CD4-positive, alpha-beta T cell treated with Interleukin-15 for 4 hours (primary cell): ENCODE data around the gene LIPG.

ENCODE experiments used
- DNase-seq: peaks from one replicate; pipeline ENCODE4 v3.0.0-alpha.2; 2020; ENCODE audit warnings: low spot score

Gene LIPG

GRCh38 chr18:49638891-49639557 lies 77.2 kb downstream of the LIPG start:
- DNase-seq: no peak

- DNase-seq: no peak
Measured at GRCh38 chr18:49639643-49640391, 78.0 kb downstream of the LIPG start.

DNA sequence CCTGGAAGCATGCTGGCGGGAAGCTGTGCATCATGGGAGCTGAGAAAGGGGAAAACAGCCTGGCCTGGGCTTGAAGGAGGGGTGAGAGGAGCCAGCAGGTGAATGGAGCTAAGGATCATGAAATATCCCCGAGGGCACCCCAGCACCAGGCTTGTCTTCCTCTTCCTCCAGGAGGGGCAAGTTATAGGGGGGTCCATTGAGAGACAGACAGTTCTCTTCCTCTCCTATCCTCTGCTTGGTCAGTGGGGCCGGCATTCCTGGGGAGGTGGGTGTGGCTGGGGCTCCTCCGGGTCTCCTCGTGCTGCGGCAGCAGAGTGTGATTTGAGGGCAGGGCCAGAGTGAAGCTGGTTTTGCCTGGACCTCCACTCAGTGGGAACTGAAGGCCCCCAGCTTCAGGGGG lies 78.9 kb downstream of the LIPG start:
- DNase-seq: no peak

GRCh38 chr18:49645196-49645595 lies 83.3 kb downstream of the LIPG start:
- DNase-seq: no peak

GRCh38 chr18:49645841-49646351 lies 84.0 kb downstream of the LIPG start:
- no peak for DNase-seq

DNA sequence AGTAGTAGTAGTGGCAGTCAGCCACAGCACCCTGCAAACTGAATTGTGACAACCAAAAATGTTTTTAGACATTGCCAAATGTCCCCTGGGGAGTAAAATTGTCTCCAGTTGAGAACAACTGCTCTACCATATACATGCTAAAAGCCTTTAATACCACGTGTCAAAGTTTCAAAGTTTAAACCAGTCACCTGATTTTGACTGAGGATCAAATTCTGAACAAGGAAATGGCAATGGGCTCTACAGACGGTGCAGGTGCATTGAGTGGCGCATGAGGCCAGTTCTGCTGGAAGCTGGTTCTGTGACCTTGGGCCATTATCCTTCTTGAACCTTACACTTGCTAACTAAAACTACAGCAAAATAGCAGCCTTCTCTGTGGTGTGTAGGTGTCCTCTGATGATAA lies 85.0 kb downstream of the LIPG start:
- no peak for DNase-seq

DNA sequence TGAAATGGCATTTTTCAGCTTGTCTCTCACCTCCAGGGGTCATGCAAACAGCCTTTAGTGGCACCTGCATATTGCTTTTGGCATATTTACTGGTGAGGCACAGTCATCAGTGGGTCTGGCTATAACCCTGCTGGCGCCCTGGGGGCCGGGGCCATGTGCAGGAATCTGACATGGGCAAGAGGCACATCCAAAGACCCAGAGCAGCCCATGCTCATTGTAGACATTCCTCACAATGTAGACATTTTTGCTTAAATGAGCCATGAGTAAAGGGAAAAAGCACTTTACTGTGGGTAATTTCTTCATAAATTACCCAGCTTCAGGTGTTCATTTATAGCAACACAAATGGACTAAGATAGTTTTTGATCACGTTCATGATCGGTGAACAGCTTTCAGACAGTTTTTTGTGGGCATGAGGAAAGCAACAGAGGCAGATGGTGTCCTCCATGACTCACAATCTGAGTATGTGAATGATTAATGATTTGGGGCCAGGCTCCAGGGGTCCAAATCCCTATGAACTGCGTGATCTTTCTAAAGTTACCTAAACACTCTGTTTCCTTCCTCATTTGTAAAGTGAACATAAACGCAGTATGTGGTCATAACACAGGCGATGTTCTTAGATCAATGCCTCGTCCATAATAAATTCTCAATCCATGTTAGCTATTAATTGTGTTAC lies 85.8 kb downstream of the LIPG start:
- no peak for DNase-seq

GRCh38 chr18:49648326-49648725 lies 86.5 kb downstream of the LIPG start:
- no peak for DNase-seq
